Activated CD8-positive, alpha-beta T cell treated with anti-CD3 and anti-CD28 coated beads for 36 hours (primary cell): ENCODE measurements around the gene DDR1. TPM values are rescaled to one million over a fixed set of nuclear protein-coding genes. Genes with fewer than 3 reads are reported as not detected.
"Not testable (repeated sequence)": the region's sequence is repeated elsewhere in the genome, so short reads cannot be mapped to it uniquely, and the experiment has no call there.

Experiments used
- ATAC-seq: fragments of 200-7000 bp; cut with Tn5 transposase; one replicate; pipeline ENCODE4 v1.10.0; 2021; ENCODE audit warnings: mild to moderate bottlenecking, moderate library complexity
- CTCF ChIA-PET: fragments of 350-600 bp; sonication (Branson Sonifier 250); formaldehyde crosslinking; loops from one replicate; lab custom pipeline; 2021; ENCODE audit warnings: antibody characterized with exemption; lab: Charles Lee
- POLR2A ChIA-PET: fragments of 350-600 bp; sonication (Branson Sonifier 250); formaldehyde crosslinking; loops from one replicate; lab custom pipeline; 2021; ENCODE audit warnings: antibody characterized with exemption; lab: Charles Lee
- DNase-seq: peaks from one replicate; pipeline ENCODE4 v3.0.0-alpha.2; 2020
- H3K27ac Mint-ChIP-seq: one replicate; pipeline ENCODE4 v1.8.0; 2021; ENCODE audit warnings: mild to moderate bottlenecking, mixed read lengths
- H3K27me3 Mint-ChIP-seq: one replicate; pipeline ENCODE4 v1.8.0; 2021; ENCODE audit warnings: mixed read lengths
- H3K36me3 Mint-ChIP-seq: one replicate; pipeline ENCODE4 v1.8.0; 2021; ENCODE audit warnings: low read depth, mixed read lengths
- H3K4me1 Mint-ChIP-seq: one replicate; pipeline ENCODE4 v1.8.0; 2021; ENCODE audit warnings: low read depth, mixed read lengths
- H3K4me3 Mint-ChIP-seq: one replicate; pipeline ENCODE4 v1.8.0; 2021; ENCODE audit warnings: mild to moderate bottlenecking, moderate library complexity, mixed read lengths
- H3K9me3 Mint-ChIP-seq: one replicate; pipeline ENCODE4 v1.8.0; 2021; ENCODE audit warnings: mixed read lengths
- intact Hi-C: fragments of 100-400 bp; cut with micrococcal nuclease; formaldehyde crosslinking; loops from one replicate; pipeline ENCODE4 v1.10.0; 2022
- total RNA-seq, 2 experiments: library from RNA; stranded (reverse); gene quantifications; one replicate each; pipeline ENCODE4 v1.2.3, GENCODE V29; 2021
- TF ChIP-seq, protein P1 (sequence below): fragments of 200-600 bp; IDR thresholded peaks from one replicate; pipeline ENCODE4 v1.8.0; 2022; ENCODE audit warnings: antibody characterized with exemption, mild to moderate bottlenecking

The DDR1 gene
- total RNA-seq, 2 experiments from 2014 or later = 14.4 to 14.5 TPM

DNA sequence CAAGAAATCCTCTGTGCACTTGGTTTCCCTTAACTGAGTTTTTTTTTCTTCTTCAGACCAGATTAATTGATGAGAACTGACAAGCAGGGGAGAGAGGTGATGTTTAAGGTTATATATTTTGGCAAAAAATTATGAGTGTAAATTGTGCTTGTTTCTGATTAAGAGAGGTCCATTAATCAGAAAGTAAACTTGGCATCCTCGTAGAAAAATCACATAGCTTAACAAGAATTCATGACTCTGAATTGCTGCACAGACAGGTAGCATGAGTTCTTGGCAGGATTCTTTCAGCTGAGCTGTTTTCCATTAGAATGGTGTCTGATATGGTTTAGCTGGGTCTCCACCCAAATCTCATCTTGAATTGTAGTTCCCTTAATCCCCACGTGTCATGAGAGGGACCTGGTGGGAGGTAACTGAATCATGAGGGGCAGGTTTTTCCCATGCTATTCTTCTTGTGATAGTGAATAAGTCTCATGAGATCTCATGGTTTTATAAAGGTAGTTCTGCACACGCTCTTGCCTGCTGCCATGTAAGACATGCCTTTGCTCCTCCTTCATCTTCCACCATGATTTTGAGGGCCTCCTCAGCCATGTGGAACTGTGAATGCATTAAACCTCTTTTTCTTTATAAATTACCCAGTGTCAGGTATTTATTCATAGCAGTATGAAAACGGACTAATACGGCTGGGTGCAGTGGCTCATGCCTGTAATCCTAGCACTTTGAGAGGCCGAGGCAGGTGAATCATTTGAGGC, 34.2 kb upstream of the DDR1 start:
- Mint-ChIP-seq H3K36me3 (no peaks in the 10 kb centered on the region), H3K4me1 (peaks cover 7% of the 10 kb centered on the region), H3K27ac (no peak overlapping the region), H3K9me3 (peaks cover 19% of the 10 kb centered on the region), H3K27me3 (no peaks in the 10 kb centered on the region), H3K4me3 (no peak overlapping the region)
- ChIA-PET POLR2A (no interaction called here), CTCF (interaction anchor here (0.9 kb wide), 1 partner anchor 17 kb away, joined by 4 read pairs; no protein-coding TSS in a partner anchor)
- DNase-seq (no peak), ATAC-seq (no peak)
- intact Hi-C loops = no loop called here
- TF ChIP-seq, protein P1, sequence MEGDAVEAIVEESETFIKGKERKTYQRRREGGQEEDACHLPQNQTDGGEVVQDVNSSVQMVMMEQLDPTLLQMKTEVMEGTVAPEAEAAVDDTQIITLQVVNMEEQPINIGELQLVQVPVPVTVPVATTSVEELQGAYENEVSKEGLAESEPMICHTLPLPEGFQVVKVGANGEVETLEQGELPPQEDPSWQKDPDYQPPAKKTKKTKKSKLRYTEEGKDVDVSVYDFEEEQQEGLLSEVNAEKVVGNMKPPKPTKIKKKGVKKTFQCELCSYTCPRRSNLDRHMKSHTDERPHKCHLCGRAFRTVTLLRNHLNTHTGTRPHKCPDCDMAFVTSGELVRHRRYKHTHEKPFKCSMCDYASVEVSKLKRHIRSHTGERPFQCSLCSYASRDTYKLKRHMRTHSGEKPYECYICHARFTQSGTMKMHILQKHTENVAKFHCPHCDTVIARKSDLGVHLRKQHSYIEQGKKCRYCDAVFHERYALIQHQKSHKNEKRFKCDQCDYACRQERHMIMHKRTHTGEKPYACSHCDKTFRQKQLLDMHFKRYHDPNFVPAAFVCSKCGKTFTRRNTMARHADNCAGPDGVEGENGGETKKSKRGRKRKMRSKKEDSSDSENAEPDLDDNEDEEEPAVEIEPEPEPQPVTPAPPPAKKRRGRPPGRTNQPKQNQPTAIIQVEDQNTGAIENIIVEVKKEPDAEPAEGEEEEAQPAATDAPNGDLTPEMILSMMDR = no peak

DNA sequence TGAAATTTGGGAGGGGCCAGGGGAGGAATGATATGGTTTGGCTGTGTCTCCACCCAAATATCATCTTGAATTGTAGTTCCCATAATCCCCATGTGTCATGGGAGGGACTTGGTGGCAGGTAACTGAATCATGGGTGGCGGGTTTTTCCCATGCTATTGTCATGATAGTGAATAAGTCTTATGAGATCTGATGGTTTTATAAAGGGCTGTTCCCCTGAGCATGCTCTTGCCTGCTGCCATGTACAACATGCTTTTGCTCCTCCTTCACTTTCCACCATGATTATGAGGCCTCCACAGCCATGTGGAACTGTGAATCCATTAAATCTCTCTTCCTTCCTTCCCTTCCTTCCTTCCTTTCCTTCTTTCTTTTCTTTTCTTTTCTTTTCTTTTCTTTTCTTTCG, 31.9 kb upstream of the DDR1 start:
- POLR2A ChIA-PET, CTCF ChIA-PET, ATAC-seq, H3K4me1 Mint-ChIP-seq, H3K4me3 Mint-ChIP-seq, intact Hi-C loops, H3K27ac Mint-ChIP-seq, H3K36me3 Mint-ChIP-seq, DNase-seq, H3K27me3 Mint-ChIP-seq: not testable (repeated sequence)
- peaks cover 19% of the 10 kb centered on the region for H3K9me3 Mint-ChIP-seq

DNA sequence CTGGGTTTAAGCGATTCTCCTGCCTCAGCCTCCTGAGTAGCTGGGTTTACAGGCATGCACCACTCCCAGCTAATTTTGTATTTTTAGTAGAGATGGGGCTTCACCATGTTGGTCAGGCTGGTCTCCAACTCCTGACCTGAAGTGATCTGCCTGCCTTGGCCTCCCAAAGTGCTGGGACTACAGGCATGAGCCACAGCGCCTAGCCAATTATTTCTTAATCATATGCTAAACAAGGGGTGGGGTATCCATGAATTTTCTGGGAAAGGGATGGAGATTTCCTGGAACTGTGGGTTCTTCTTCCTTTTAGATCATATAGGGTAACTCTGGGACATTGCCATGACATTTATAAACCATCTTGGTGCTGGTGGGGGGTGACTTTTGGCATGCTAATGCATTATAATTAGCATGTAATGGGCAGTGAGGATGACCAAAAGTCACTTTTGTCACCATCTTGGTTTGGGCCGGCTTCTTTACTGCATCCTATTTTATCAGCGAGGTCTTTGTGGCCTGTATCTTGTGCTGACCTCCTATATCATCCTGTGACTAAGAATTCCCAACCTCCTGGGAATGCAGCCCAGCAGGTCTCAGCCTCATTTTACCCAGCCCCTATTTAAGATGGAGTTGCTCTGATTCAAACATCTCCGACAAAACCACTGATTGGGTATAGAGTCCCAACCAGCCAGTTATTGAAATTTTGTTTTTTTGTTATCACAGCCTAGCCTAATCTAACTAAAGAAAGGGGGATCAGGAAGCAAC, 29.9 kb upstream of the DDR1 start:
- Mint-ChIP-seq H3K4me3 (no peak overlapping the region), H3K36me3 (no peaks in the 10 kb centered on the region), H3K27ac (no peak overlapping the region), H3K27me3 (peaks cover 1% of the 10 kb centered on the region), H3K4me1 (no peaks in the 10 kb centered on the region), H3K9me3 (peaks cover 23% of the 10 kb centered on the region)
- CTCF ChIA-PET = no interaction called here
- TF ChIP-seq, protein P1 = no peak
- intact Hi-C loops = no loop called here
- ATAC-seq (no peak), DNase-seq (no peak)
- POLR2A ChIA-PET = interaction anchor here (0.6 kb wide), 1 partner anchor 10 kb away, joined by 3 read pairs; no protein-coding TSS in a partner anchor

DNA sequence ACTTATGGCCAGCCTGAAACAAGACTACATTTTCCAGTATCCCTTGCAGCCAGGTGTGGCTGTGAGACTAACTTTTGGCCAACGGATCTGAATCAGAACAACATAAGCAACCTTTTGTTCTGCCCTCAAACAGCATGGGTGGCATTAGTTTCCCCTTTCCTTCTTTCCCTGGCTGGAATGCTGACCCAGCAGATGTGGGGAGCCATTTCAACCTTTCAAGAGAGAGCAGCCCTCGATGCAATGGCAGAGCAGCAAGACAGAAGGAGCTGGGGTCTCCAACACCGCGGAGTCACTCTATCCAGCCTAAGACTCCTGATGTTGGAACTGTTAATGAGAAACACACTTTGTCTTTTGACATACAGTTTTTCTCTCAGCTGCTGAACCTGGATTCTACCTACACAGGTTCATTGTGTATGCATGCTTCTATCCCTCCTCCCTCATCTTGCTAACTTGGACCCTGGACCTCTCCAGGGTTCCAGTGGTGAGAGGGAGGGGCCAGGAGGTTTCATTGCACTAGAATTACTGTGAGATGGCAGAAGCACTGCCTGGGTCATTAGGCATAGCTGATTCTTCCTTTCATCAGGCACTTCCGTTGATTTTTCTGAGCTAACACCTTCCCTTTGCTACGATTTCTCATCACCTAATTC, 28.8 kb upstream of the DDR1 start:
- TF ChIP-seq, protein P1 = no peak
- DNase-seq (no peak), ATAC-seq (no peak)
- ChIA-PET CTCF (interaction anchor here (0.9 to 1.0 kb wide), 2 partner anchors 10 to 60 kb away, joined by 3 read pairs; no protein-coding TSS in a partner anchor), POLR2A (no interaction called here)
- no peak overlapping the region for H3K4me3 Mint-ChIP-seq
- H3K4me1 Mint-ChIP-seq = no peaks in the 10 kb centered on the region
- no peak overlapping the region for H3K27ac Mint-ChIP-seq
- peaks cover 26% of the 10 kb centered on the region for H3K9me3 Mint-ChIP-seq
- H3K27me3 Mint-ChIP-seq = peaks cover 1% of the 10 kb centered on the region
- intact Hi-C loops = no loop called here
- peaks cover 2% of the 10 kb centered on the region for H3K36me3 Mint-ChIP-seq

DNA sequence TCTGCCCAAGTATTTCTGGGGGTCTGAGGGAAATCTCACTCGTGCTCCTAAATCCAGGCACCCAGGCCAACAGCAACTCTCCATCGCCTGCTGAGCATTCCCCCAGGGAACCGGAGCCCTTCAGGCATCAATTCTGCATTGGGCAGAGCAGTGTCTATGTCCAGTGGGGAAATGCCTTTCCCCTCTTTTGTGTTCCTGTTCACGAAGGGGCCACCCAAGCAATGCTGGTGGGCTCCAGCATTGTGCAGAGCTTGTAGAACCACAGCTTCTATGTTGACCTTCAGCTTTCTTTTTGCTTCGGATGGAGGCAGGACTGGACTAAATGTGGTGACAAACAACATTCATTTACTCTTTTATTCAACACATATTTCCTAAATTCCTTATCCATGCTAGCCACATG, 27.2 kb upstream of the DDR1 start:
- intact Hi-C loops = no loop called here
- H3K27me3 Mint-ChIP-seq = peaks cover 1% of the 10 kb centered on the region
- DNase-seq (no peak), ATAC-seq (no peak)
- CTCF ChIA-PET = interaction anchor here (1.2 to 1.5 kb wide), 3 partner anchors 14 to 316 kb away, joined by 3 read pairs; no protein-coding TSS in a partner anchor
- peaks cover 8% of the 10 kb centered on the region for H3K36me3 Mint-ChIP-seq
- no peak overlapping the region for H3K4me3 Mint-ChIP-seq
- TF ChIP-seq, protein P1 = no peak
- H3K9me3 Mint-ChIP-seq = peaks cover 21% of the 10 kb centered on the region
- POLR2A ChIA-PET = interaction anchor here (0.9 kb wide), 1 partner anchor 88 kb away, joined by 4 read pairs; no protein-coding TSS in a partner anchor
- H3K27ac Mint-ChIP-seq = no peak overlapping the region
- H3K4me1 Mint-ChIP-seq = peaks cover 11% of the 10 kb centered on the region
